ENCODE results near the gene STOX1.
"Not testable (repeated sequence)": the region's sequence is repeated elsewhere in the genome, so short reads cannot be mapped to it uniquely, and the experiment has no call there.

Gene STOX1

GRCh38 chr10:68829521-68829920 lies 2.2 kb downstream of the STOX1 start:
- no peak for DNase-seq

- no peak for DNase-seq
Observed at GRCh38 chr10:68829952-68830351, 2.6 kb downstream of the STOX1 start.

- no peak for DNase-seq
Observed at GRCh38 chr10:68831961-68832455, 4.7 kb downstream of the STOX1 start.

- no peak for DNase-seq
Observed at GRCh38 chr10:68832601-68833000, 5.3 kb downstream of the STOX1 start.

- no peak for DNase-seq
Observed at GRCh38 chr10:68837626-68838322, 10.4 kb downstream of the STOX1 start.

GRCh38 chr10:68840650-68841049 lies 13.3 kb downstream of the STOX1 start:
- not testable (repeated sequence) for DNase-seq

- DNase-seq, result no peak
Observed at GRCh38 chr10:68848281-68848680, 20.9 kb downstream of the STOX1 start.

GRCh38 chr10:68848806-68849205 lies 21.5 kb downstream of the STOX1 start:
- no peak for DNase-seq

GRCh38 chr10:68856352-68856751 lies 29.0 kb downstream of the STOX1 start:
- no peak for DNase-seq

GRCh38 chr10:68857005-68857404 lies 29.7 kb downstream of the STOX1 start:
- no peak for DNase-seq

GRCh38 chr10:68861253-68861652 lies 33.9 kb downstream of the STOX1 start:
- no peak for DNase-seq

- DNase-seq, result no peak
Observed at GRCh38 chr10:68864611-68865010, 37.3 kb downstream of the STOX1 start.

- not testable (repeated sequence) for DNase-seq
Observed at GRCh38 chr10:68868173-68868572, 40.8 kb downstream of the STOX1 start.

- DNase-seq, result no peak
Observed at GRCh38 chr10:68869623-68870022, 42.3 kb downstream of the STOX1 start.

- DNase-seq, result no peak
Observed at GRCh38 chr10:68870061-68870460, 42.7 kb downstream of the STOX1 start.

GRCh38 chr10:68870545-68871104 lies 43.3 kb downstream of the STOX1 start:
- peak in 1 of 2 donors; percentile 22 for DNase-seq

GRCh38 chr10:68871105-68871711 lies 43.9 kb downstream of the STOX1 start:
- no peak for DNase-seq

GRCh38 chr10:68871731-68872342 lies 44.5 kb downstream of the STOX1 start:
- no peak for DNase-seq

GRCh38 chr10:68876246-68877138 lies 49.2 kb downstream of the STOX1 start:
- DNase-seq, result no peak

- no peak for DNase-seq
Observed at GRCh38 chr10:68877482-68878110, 50.3 kb downstream of the STOX1 start.

GRCh38 chr10:68878496-68878895 lies 51.2 kb downstream of the STOX1 start:
- DNase-seq, result no peak

- no peak for DNase-seq
Observed at GRCh38 chr10:68879628-68880027, 52.3 kb downstream of the STOX1 start.
